OCI-LY3 (cell line): ENCODE results near the gene AUTS2.

ENCODE experiments used
- CTCF ChIP-seq: fragments of 200-600, 300-600 bp; sonication (generic); IDR thresholded peaks from 2 replicates; pipeline ENCODE4 v1.5.1; 2014; ENCODE audit warnings: antibody characterized with exemption, low read length, low read depth
- EZH2phosphoT487 ChIP-seq: fragments of 200-600 bp; shearing (Covaris generic); IDR thresholded peaks from 2 replicates; pipeline ENCODE4 v1.6.1; 2018; ENCODE audit warnings: antibody characterized with exemption, mixed run types, low read depth

- TF ChIP-seq CTCF: no peak
- TF ChIP-seq EZH2phosphoT487: no peak
These were observed 166.4 kb downstream of the AUTS2 start for GRCh38 chr7:69764681-69765080.
